HG03175 (cell line): ENCODE results near the gene LHPP.

Experiments
- ATAC-seq: cut with Tn5 transposase; IDR thresholded peaks from one replicate; pipeline ENCODE4 v1.9.1; 2021; ENCODE audit warnings: mild to moderate bottlenecking, moderate library complexity; ENCODE audit not compliant: unreplicated experiment

LHPP gene

GRCh38 chr10:124590216-124591122 lies 128.8 kb downstream of the LHPP start:
- ATAC-seq, result no peak

GRCh38 chr10:124591123-124591495 lies 129.5 kb downstream of the LHPP start:
- ATAC-seq, result no peak

- ATAC-seq, result no peak
Observed at GRCh38 chr10:124592101-124592500, 130.5 kb downstream of the LHPP start.

GRCh38 chr10:124592736-124593430 lies 131.3 kb downstream of the LHPP start:
- ATAC-seq, result no peak

GRCh38 chr10:124593431-124593985 lies 131.9 kb downstream of the LHPP start:
- ATAC-seq, result no peak

GRCh38 chr10:124594240-124594639 lies 132.6 kb downstream of the LHPP start:
- no peak for ATAC-seq

GRCh38 chr10:124595143-124595883 lies 133.7 kb downstream of the LHPP start:
- no peak for ATAC-seq

- ATAC-seq, result no peak
Observed at GRCh38 chr10:124596116-124596785, 134.6 kb downstream of the LHPP start.

- ATAC-seq, result no peak
Observed at GRCh38 chr10:124596962-124597845, 135.6 kb downstream of the LHPP start.

GRCh38 chr10:124597846-124598165 lies 136.2 kb downstream of the LHPP start:
- ATAC-seq, result no peak

- no peak for ATAC-seq
Observed at GRCh38 chr10:124598196-124598595, 136.6 kb downstream of the LHPP start.

- no peak for ATAC-seq
Observed at GRCh38 chr10:124598773-124599587, 137.4 kb downstream of the LHPP start.

GRCh38 chr10:124599588-124600050 lies 138.0 kb downstream of the LHPP start:
- no peak for ATAC-seq

GRCh38 chr10:124600051-124600880 lies 138.6 kb downstream of the LHPP start:
- no peak for ATAC-seq

GRCh38 chr10:124601016-124601415 lies 139.4 kb downstream of the LHPP start:
- peak; percentile 13 for ATAC-seq

- peak; percentile 72 for ATAC-seq
Observed at GRCh38 chr10:124601431-124602120, 140.0 kb downstream of the LHPP start.

- no peak for ATAC-seq
Observed at GRCh38 chr10:124602121-124602561, 140.5 kb downstream of the LHPP start.
